Measurements from ENCODE around the gene STARD10.

DNA sequence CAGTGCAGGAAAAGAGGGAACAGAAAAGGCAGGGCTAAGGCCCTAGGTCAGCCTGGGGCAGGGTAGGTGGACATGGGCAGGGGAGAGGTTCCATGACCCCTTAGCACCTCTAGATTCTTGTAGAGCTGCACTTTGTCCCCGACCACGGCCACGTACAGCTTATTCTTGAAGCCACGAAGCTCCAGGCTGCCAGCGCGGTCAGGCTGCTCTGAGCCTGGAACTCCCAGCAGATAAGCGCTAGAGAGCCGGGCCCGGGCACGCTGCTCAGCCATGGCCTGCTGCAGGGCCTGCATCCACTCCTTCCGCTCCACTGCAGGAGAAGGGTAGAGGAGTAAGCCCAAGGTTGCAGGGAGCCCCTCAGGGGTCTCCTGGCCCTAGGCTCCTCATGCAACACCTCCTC is 83.6 kb downstream of the STARD10 start:
- TF ChIP-seq, protein P1, sequence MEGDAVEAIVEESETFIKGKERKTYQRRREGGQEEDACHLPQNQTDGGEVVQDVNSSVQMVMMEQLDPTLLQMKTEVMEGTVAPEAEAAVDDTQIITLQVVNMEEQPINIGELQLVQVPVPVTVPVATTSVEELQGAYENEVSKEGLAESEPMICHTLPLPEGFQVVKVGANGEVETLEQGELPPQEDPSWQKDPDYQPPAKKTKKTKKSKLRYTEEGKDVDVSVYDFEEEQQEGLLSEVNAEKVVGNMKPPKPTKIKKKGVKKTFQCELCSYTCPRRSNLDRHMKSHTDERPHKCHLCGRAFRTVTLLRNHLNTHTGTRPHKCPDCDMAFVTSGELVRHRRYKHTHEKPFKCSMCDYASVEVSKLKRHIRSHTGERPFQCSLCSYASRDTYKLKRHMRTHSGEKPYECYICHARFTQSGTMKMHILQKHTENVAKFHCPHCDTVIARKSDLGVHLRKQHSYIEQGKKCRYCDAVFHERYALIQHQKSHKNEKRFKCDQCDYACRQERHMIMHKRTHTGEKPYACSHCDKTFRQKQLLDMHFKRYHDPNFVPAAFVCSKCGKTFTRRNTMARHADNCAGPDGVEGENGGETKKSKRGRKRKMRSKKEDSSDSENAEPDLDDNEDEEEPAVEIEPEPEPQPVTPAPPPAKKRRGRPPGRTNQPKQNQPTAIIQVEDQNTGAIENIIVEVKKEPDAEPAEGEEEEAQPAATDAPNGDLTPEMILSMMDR (IDR thresholded peaks at IDR 0.05; ENCODE audit: low read depth, low read length), result no peak
- TF ChIP-seq EZH2phosphoT487 (IDR thresholded peaks at IDR 0.05; ENCODE audit: low read depth), result no peak
